GM21723 (cell line): ENCODE measurements around the gene NELL2.
"Not testable (repeated sequence)": the region's sequence is repeated elsewhere in the genome, so short reads cannot be mapped to it uniquely, and the experiment has no call there.

ENCODE experiments used
- ATAC-seq: cut with Tn5 transposase; IDR thresholded peaks from one replicate; pipeline ENCODE4 v1.9.1; 2021; ENCODE audit warnings: mild to moderate bottlenecking, moderate library complexity; ENCODE audit not compliant: unreplicated experiment

Gene NELL2

GRCh38 chr12:44847888-44848702, 28.0 kb downstream of the NELL2 start:
- peak; percentile 94 for ATAC-seq

GRCh38 chr12:44847403-44847802, 28.7 kb downstream of the NELL2 start:
- peak; percentile 31 for ATAC-seq

GRCh38 chr12:44846826-44847225, 29.3 kb downstream of the NELL2 start:
- no peak for ATAC-seq

GRCh38 chr12:44842669-44843068, 33.4 kb downstream of the NELL2 start:
- no peak for ATAC-seq

- no peak for ATAC-seq
Observed at GRCh38 chr12:44839785-44840184, 36.3 kb downstream of the NELL2 start.

GRCh38 chr12:44837114-44837755, 38.9 kb downstream of the NELL2 start:
- ATAC-seq, result no peak

- no peak for ATAC-seq
Observed at GRCh38 chr12:44835641-44836379, 40.3 kb downstream of the NELL2 start.

GRCh38 chr12:44834996-44835395, 41.1 kb downstream of the NELL2 start:
- not testable (repeated sequence) for ATAC-seq

- ATAC-seq, result no peak
Observed at GRCh38 chr12:44833561-44833960, 42.6 kb downstream of the NELL2 start.

- no peak for ATAC-seq
Observed at GRCh38 chr12:44830566-44831055, 45.5 kb downstream of the NELL2 start.

GRCh38 chr12:44829045-44829444, 47.1 kb downstream of the NELL2 start:
- ATAC-seq, result no peak

- ATAC-seq, result no peak
Observed at GRCh38 chr12:44827832-44828438, 48.2 kb downstream of the NELL2 start.

GRCh38 chr12:44821702-44822101, 54.4 kb downstream of the NELL2 start:
- not testable (repeated sequence) for ATAC-seq

- ATAC-seq, result no peak
Observed at GRCh38 chr12:44819884-44820283, 56.2 kb downstream of the NELL2 start.

- no peak for ATAC-seq
Observed at GRCh38 chr12:44817687-44818086, 58.4 kb downstream of the NELL2 start.

- ATAC-seq, result no peak
Observed at GRCh38 chr12:44816446-44817017, 59.6 kb downstream of the NELL2 start.

- ATAC-seq, result no peak
Observed at GRCh38 chr12:44812062-44812461, 64.1 kb downstream of the NELL2 start.

- ATAC-seq, result no peak
Observed at GRCh38 chr12:44804068-44804467, 72.0 kb downstream of the NELL2 start.

- ATAC-seq, result no peak
Observed at GRCh38 chr12:44795970-44796369, 80.1 kb downstream of the NELL2 start.

- ATAC-seq, result no peak
Observed at GRCh38 chr12:44788731-44789130, 87.4 kb downstream of the NELL2 start.
